Large intestine (tissue), 3 donors: ENCODE results near the gene RGS14. TPM values are rescaled to one million over a fixed set of nuclear protein-coding genes. Genes with fewer than 3 reads are reported as not detected.

Experiments used
- DNase-seq, 2 donors: peaks; one replicate each; pipeline versions ENCODE4 v3.0.0 to v3.0.0-alpha.2; 2013
- H3K27ac ChIP-seq: one replicate; pipeline ENCODE4 v1.5.1; 2013; ENCODE audit warnings: low read length
- H3K27me3 ChIP-seq: 2 replicates; pipeline ENCODE4 v1.6.1; 2013; ENCODE audit warnings: low read length; ENCODE audit not compliant: control insufficient read depth, insufficient read depth
- H3K36me3 ChIP-seq: 2 replicates; pipeline ENCODE4 v1.6.1; 2013; ENCODE audit warnings: low read length; ENCODE audit not compliant: control insufficient read depth, insufficient read depth
- H3K4me1 ChIP-seq: one replicate; pipeline ENCODE4 v1.6.1; 2013; ENCODE audit warnings: low read length; ENCODE audit not compliant: control insufficient read depth, insufficient read depth
- H3K4me3 ChIP-seq: one replicate; pipeline ENCODE4 v1.5.1; 2013; ENCODE audit warnings: low read length
- H3K9me3 ChIP-seq: one replicate; pipeline ENCODE4 v1.6.1; 2013; ENCODE audit warnings: mild to moderate bottlenecking, low read depth, low read length, moderate library complexity; ENCODE audit not compliant: control insufficient read depth
- WGBS: methylation state at CpG from one replicate; pipeline ENCODE4 v1.1.5; 2013; ENCODE audit warnings: low lambda C conversion rate; ENCODE audit not compliant: insufficient coverage; 5-methylcytosine and 5-hydroxymethylcytosine counted together
- polyA plus RNA-seq: library from polyadenylated mRNA; unstranded; fragments of 120-200 nt; gene quantifications from one replicate; pipeline ENCODE4 v1.2.1, GENCODE V29; 2013

Gene RGS14
- polyA plus RNA-seq, 1 donor = 20.0 TPM

- Histone ChIP-seq H3K9me3 (no peaks in the 10 kb centered on the region), H3K36me3 (no peaks in the 10 kb centered on the region), H3K4me3 (no peak overlapping the region), H3K27ac (no peak overlapping the region), H3K27me3 (peaks cover 6% of the 10 kb centered on the region), H3K4me1 (peaks cover 6% of the 10 kb centered on the region)
- peak in 1 of 2 donors; percentile 35 for DNase-seq
- no CpG with 5 or more reads among the region's 21 CpGs for WGBS
These were observed 31.8 kb downstream of the RGS14 start for GRCh38 chr5:177389241-177390169.

- no CpG with 5 or more reads among the region's 13 CpGs for WGBS
- no peak overlapping the region for H3K27ac ChIP-seq
- DNase-seq = peak; percentile 80 to 87
These were observed 32.9 kb downstream of the RGS14 start for GRCh38 chr5:177390363-177391300.

GRCh38 chr5:177392765-177393164 lies 35.0 kb downstream of the RGS14 start:
- Histone ChIP-seq H3K4me1 (peaks cover 6% of the 10 kb centered on the region), H3K27me3 (peaks cover 24% of the 10 kb centered on the region), H3K9me3 (no peaks in the 10 kb centered on the region), H3K27ac (no peak overlapping the region), H3K36me3 (no peaks in the 10 kb centered on the region), H3K4me3 (no peak overlapping the region)
- no CpG with 5 or more reads among the region's 5 CpGs for WGBS
- no peak for DNase-seq

More at GRCh38 chr5:177390363-177391300, 32.9 kb downstream of the RGS14 start:
- Histone ChIP-seq H3K9me3 (no peaks in the 10 kb centered on the region), H3K27me3 (peaks cover 8% of the 10 kb centered on the region), H3K4me3 (no peak overlapping the region), H3K36me3 (no peaks in the 10 kb centered on the region), H3K4me1 (peaks cover 6% of the 10 kb centered on the region)

- H3K4me3 ChIP-seq = no peak overlapping the region
- WGBS = 56% methylated on average over 1 of the region's 1 CpG
- no peaks in the 10 kb centered on the region for H3K9me3 ChIP-seq
These were observed 35.6 kb downstream of the RGS14 start for GRCh38 chr5:177393206-177393765.

GRCh38 chr5:177393990-177394389 lies 36.3 kb downstream of the RGS14 start:
- no peaks in the 10 kb centered on the region for H3K9me3 ChIP-seq
- peaks cover 32% of the 10 kb centered on the region for H3K27me3 ChIP-seq
- WGBS = no CpG with 5 or more reads among the region's 5 CpGs

More at GRCh38 chr5:177393206-177393765, 35.6 kb downstream of the RGS14 start:
- no peaks in the 10 kb centered on the region for H3K36me3 ChIP-seq
- peaks cover 28% of the 10 kb centered on the region for H3K27me3 ChIP-seq
- DNase-seq = no peak
- H3K27ac ChIP-seq = no peak overlapping the region
- peaks cover 6% of the 10 kb centered on the region for H3K4me1 ChIP-seq

GRCh38 chr5:177396078-177396477 lies 38.4 kb downstream of the RGS14 start:
- no peaks in the 10 kb centered on the region for H3K36me3 ChIP-seq
- H3K9me3 ChIP-seq = peaks cover 6% of the 10 kb centered on the region
- WGBS = no CpG with 5 or more reads among the region's 8 CpGs
- H3K27ac ChIP-seq = no peak overlapping the region
- H3K27me3 ChIP-seq = peaks cover 50% of the 10 kb centered on the region
- no peak for DNase-seq
- peaks cover 10% of the 10 kb centered on the region for H3K4me1 ChIP-seq
- no peak overlapping the region for H3K4me3 ChIP-seq

More at GRCh38 chr5:177393990-177394389, 36.3 kb downstream of the RGS14 start:
- no peak for DNase-seq
- Histone ChIP-seq H3K4me1 (peaks cover 6% of the 10 kb centered on the region), H3K27ac (no peak overlapping the region), H3K36me3 (no peaks in the 10 kb centered on the region), H3K4me3 (no peak overlapping the region)

- H3K9me3 ChIP-seq = peaks cover 6% of the 10 kb centered on the region
- H3K36me3 ChIP-seq = no peaks in the 10 kb centered on the region
- no peak overlapping the region for H3K27ac ChIP-seq
- peaks cover 10% of the 10 kb centered on the region for H3K4me1 ChIP-seq
- no peak for DNase-seq
- WGBS = no CpG with 5 or more reads among the region's 10 CpGs
- peaks cover 57% of the 10 kb centered on the region for H3K27me3 ChIP-seq
- no peak overlapping the region for H3K4me3 ChIP-seq
These were observed 39.1 kb downstream of the RGS14 start for GRCh38 chr5:177396807-177397206.

- no peak for DNase-seq
- Histone ChIP-seq H3K4me3 (no peak overlapping the region), H3K9me3 (peaks cover 6% of the 10 kb centered on the region), H3K27me3 (peaks cover 68% of the 10 kb centered on the region), H3K27ac (no peak overlapping the region), H3K4me1 (peaks cover 18% of the 10 kb centered on the region), H3K36me3 (no peaks in the 10 kb centered on the region)
- WGBS = no CpG with 5 or more reads among the region's 16 CpGs
These were observed 40.2 kb downstream of the RGS14 start for GRCh38 chr5:177397875-177398390.

- no peaks in the 10 kb centered on the region for H3K36me3 ChIP-seq
- DNase-seq = peak; percentile 45 to 53
- WGBS = no CpG with 5 or more reads among the region's 92 CpGs
- H3K4me1 ChIP-seq = peaks cover 36% of the 10 kb centered on the region
- no peak within 1 kb of the TSS for H3K4me3 ChIP-seq
- H3K9me3 ChIP-seq = peaks cover 18% of the 10 kb centered on the region
- H3K27ac ChIP-seq = no peak within 1 kb of the TSS
- peaks cover 88% of the 10 kb centered on the region for H3K27me3 ChIP-seq
These were observed 42.5 kb downstream of the RGS14 start, which contains the start of gene PFN3 for GRCh38 chr5:177399997-177400868. Gene PFN3, minus strand, starts transcription at chr5:177400661. Its CDS starts 85 bp downstream, at chr5:177400576.
